ENCODE results near the gene WBP1L. TPM values are rescaled to one million over a fixed set of nuclear protein-coding genes. Genes with fewer than 3 reads are reported as not detected.
A peak's percentile ranks its signal among the peaks of the same experiment; 100 is the strongest.

Gene WBP1L
- total RNA-seq, 4 donors from 2014 or later, result 89.4 to 191 (median 158) TPM

- peak; percentile 82 to 90 for DNase-seq (ENCODE audit: low spot score in 2 of 2)
- Histone ChIP-seq H3K4me1 (peaks cover 0 to 13% (median 7%) of the 10 kb centered on the region in 4 donors), H3K9me3 (no peaks in the 10 kb centered on the region), H3K27me3 (no peaks in the 10 kb centered on the region), H3K4me3 (no peak overlapping the region), H3K27ac (peak overlapping the region in 3 of 4 donors; percentile 41 to 69 (median 68)), H3K36me3 (peaks cover 0 to 61% (median 3%) of the 10 kb centered on the region in 3 donors)
- peak in 1 of 2 donors; percentile 50 for TF ChIP-seq EP300 (IDR thresholded peaks at IDR 0.05)
- peak; percentile 82 to 98 (median 92) for TF ChIP-seq CTCF (IDR thresholded peaks at IDR 0.05)
- no peak for TF ChIP-seq POLR2A (IDR thresholded peaks at IDR 0.05)
- WGBS, 2 donors, result 28 to 34% methylated on average over 30 of the region's 30 CpGs
These were observed 14.4 kb upstream of the WBP1L start for GRCh38 chr10:102729029-102730026.

DNA sequence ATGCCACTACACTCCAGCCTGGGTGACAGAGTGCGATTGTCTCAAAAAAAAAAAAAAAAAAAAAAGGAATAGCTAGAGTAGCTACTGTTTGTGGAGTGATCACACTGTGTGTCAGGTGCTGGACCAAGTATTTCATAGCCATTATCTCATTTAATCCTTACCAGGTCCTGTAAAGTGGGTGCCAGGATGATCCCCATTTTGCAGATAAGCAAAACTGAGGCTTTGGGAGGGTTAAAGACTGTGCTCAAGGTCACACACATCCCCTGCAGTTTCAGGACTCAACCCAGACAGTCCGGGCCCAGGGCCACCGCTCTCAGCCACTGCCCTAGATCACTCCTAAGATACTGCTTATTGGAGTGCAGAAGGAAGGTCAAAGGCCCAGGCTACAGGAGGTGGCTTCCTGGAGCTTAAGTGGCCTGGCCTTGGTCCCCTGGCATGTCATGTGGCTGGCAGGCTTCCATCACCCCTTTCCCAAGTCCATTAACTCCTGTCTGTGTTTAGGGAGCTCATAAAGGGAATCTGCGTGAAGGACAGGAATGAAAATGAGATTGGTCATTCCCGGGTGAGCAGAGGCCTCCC is 12.4 kb upstream of the WBP1L start:
- no peaks in the 10 kb centered on the region for H3K9me3 ChIP-seq
- H3K27ac ChIP-seq, result no peak overlapping the region
- WGBS, 2 donors, result 81 to 85% methylated on average over 5 of the region's 5 CpGs
- no peaks in the 10 kb centered on the region for H3K27me3 ChIP-seq
- no peak for TF ChIP-seq POLR2A (IDR thresholded peaks at IDR 0.05)
- no peak for TF ChIP-seq CTCF (IDR thresholded peaks at IDR 0.05)
- TF ChIP-seq EP300 (IDR thresholded peaks at IDR 0.05), result no peak
- peaks cover 0 to 72% (median 3%) of the 10 kb centered on the region in 3 donors for H3K36me3 ChIP-seq
- no peak for DNase-seq (ENCODE audit: low spot score in 2 of 2)
- H3K4me3 ChIP-seq, result no peak overlapping the region
- H3K4me1 ChIP-seq, result peaks cover 0 to 27% (median 7%) of the 10 kb centered on the region in 4 donors

DNA sequence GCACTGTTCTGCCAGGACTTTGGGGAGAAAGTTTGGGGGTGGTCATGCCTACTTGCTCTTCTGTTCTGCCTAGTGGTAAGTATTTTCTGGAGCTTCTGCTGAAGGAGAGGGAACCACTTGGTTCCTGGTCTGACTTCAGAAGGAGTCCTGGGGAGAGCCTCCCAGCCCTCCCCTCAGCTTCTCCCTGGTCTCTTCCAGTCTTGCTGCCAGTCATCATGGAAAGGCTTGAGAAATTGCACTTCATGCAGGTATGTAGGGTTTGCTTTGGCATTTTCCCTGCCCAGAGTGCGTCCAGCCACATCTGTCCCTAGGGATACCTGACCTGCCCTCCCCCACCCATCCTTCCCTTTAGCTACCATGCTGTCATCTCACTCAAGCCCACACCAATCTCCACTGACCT is 11.1 kb upstream of the WBP1L start:
- Histone ChIP-seq H3K27me3 (no peaks in the 10 kb centered on the region), H3K4me1 (peaks cover 0 to 28% (median 7%) of the 10 kb centered on the region in 4 donors), H3K36me3 (peaks cover 0 to 72% (median 3%) of the 10 kb centered on the region in 3 donors), H3K9me3 (no peaks in the 10 kb centered on the region), H3K4me3 (no peak overlapping the region), H3K27ac (no peak overlapping the region)
- TF ChIP-seq EP300 (IDR thresholded peaks at IDR 0.05), result no peak
- no peak for TF ChIP-seq CTCF (IDR thresholded peaks at IDR 0.05)
- TF ChIP-seq POLR2A (IDR thresholded peaks at IDR 0.05), result no peak
- DNase-seq (ENCODE audit: low spot score in 2 of 2), result no peak
- WGBS, 2 donors, result 83% methylated on average over 1 of the region's 1 CpG; no CpG with 5 or more reads in 1 of the 2 donors

GRCh38 chr10:102735065-102735562 is 8.6 kb upstream of the WBP1L start:
- peak; percentile 44 to 70 for DNase-seq (ENCODE audit: low spot score in 2 of 2)
- 56 to 64% methylated on average over 9 of the region's 9 CpGs for WGBS, 2 donors
- TF ChIP-seq EP300 (IDR thresholded peaks at IDR 0.05), result no peak
- TF ChIP-seq POLR2A (IDR thresholded peaks at IDR 0.05), result no peak
- TF ChIP-seq CTCF (IDR thresholded peaks at IDR 0.05), result no peak

More at GRCh38 chr10:102735065-102735562, 8.6 kb upstream of the WBP1L start:
- H3K4me3 ChIP-seq, result no peak overlapping the region
- H3K27ac ChIP-seq, result peak overlapping the region in 1 of 4 donors; percentile 62
- no peaks in the 10 kb centered on the region for H3K9me3 ChIP-seq
- peaks cover 0 to 63% (median 0%) of the 10 kb centered on the region in 3 donors for H3K36me3 ChIP-seq
- peaks cover 0 to 21% (median 0%) of the 10 kb centered on the region in 4 donors for H3K4me1 ChIP-seq
- no peaks in the 10 kb centered on the region for H3K27me3 ChIP-seq

Data from tibial nerve (tissue), 4 donors.